NOMO-1 treated with DMSO at 0.1 percent for 48 hours (cell line): ENCODE measurements around the gene AKNA.

Source experiments
- DNase-seq: peaks from one replicate; lab custom pipeline; 2025; ENCODE audit not compliant: unreplicated experiment; lab: John Stamatoyannopoulos, UW

AKNA gene

DNA sequence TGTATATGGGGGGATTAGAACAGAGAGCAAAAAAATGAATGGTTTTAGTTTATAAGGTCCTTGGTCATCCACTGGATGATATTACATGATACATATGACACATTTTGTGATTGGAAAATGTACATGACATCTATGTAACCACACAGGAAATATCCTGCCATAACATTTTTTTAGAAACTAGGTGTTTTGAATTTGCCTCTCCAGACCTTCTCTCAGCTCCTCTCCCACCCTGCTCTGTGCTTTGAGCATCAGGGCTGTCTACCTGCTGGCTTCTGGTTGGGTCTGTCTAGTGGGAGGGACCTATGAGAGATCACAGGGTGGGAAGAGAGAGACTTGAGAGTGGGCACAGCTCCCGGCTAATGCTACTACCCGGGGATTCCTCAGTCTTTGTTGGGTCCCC is 24.4 kb downstream of the AKNA start:
- DNase-seq: no peak

DNA sequence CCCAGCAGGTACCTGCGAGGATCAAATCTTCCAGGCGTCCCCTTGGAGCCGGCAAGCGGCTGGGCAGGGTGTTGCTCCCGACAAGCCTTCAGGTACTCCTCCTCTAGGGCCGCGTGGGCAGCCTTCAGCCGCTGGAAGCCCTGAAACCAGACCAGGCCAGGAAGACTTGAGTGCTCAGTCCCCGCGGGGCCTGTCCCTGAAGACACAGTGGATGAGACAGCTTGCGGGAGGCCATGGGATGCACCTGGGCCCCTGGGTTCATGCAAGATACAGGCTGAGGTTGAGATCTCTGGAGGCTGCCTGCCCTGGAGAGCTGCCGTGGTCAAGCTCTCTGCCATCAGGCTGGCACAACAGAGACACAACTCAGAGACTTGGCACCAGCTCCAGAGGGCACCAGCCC is 25.4 kb downstream of the AKNA start:
- DNase-seq: no peak

- DNase-seq: no peak
These were observed 26.2 kb downstream of the AKNA start for GRCh38 chr9:114361542-114361941.

GRCh38 chr9:114359801-114360200 is 28.0 kb downstream of the AKNA start:
- DNase-seq: no peak

GRCh38 chr9:114357911-114358328 is 29.9 kb downstream of the AKNA start:
- DNase-seq: no peak

GRCh38 chr9:114357360-114357759 is 30.4 kb downstream of the AKNA start:
- no peak for DNase-seq

- DNase-seq: no peak
These were observed 31.0 kb downstream of the AKNA start for GRCh38 chr9:114356792-114357191.

GRCh38 chr9:114355821-114356220 is 32.0 kb downstream of the AKNA start:
- DNase-seq: no peak

GRCh38 chr9:114351932-114352331 is 35.9 kb downstream of the AKNA start:
- DNase-seq: no peak

- DNase-seq: no peak
These were observed 37.0 kb downstream of the AKNA start for GRCh38 chr9:114350636-114351401.

DNA sequence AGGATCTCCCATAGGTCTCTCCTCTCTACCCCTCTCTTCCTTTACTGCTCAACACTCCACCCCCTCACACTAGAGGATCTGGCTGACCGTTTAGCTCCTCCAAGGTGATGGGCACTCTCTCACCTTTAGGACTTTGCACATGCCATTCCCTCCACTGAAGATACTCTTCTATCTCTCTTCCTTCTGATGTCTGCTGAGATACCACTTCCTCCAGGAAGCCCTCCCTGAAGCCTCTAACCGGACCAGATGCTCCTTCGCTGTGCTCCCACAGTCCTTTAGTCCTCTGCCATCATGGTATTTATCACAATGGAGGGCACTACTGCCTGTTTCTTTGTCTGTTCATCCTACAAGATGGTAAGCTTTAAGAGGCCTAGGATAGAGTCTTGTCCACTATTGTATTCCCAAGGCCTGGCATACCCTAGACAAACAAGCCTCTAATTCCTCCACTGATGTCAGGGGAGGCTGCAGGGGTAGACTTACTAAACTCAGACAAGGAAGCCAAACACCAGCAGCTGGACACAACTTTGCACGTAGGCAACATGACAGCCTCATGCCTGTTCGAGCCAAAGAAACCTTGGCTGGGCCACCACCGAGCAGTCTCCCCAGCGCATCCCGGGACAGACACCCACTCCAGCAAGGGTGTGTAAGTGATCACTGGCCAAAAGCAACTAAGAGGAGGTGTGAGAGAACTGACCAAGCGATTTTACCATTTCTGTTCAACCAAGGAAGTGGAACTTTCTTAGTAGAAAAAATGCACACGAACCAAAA is 37.9 kb downstream of the AKNA start:
- no peak for DNase-seq

- peak; percentile 94 for DNase-seq
These were observed 38.8 kb downstream of the AKNA start for GRCh38 chr9:114348906-114349482.

DNA sequence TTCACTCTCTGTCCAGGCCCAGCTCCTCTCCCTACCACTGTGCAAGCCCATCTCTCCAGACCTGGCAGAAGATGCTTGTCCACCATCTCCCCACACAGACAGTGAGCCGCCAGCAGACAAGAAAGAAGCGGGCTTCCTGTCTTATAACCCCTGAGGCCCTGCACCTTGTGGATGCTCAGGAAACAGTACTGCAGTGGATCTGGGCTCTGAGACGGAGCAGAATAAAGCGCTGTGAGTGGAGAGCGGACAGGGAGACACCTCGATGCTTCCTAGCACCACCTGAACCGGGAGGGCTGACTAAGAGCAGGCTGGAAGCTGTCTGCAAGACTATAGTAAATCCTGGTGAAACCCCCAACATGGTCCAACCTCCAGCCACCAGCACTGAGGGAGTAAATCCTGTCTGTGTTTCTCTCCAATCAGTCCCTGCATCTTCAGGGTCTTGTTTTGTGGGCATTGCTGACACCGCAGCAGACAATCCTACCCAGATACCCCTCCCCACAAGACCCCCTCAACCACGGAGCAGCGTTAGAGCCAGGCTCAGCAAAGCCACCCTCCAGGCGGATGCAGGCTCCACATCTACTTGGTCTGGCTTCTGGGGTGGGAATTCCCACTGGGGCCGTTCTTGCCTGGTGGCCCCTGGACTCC is 39.4 kb downstream of the AKNA start:
- no peak for DNase-seq

DNA sequence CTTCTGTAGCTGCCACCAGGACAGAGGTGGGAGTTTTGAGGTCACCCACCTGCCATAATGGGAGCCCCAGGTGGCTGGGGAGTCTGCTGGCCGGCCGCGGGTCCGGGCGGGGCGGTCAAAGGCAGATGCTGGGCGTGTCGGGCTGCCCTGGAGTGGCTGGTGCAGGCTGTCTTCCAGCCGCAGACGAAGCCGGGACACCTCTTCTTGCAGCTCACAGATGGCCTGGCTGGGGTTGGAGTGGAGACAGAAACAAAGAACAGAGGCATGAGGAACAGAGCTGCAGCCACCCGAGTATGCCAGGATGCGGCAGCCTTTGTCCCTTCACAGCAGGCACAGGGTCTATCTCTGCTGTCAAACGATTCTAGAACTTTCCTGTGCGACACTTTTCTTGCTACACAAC is 40.1 kb downstream of the AKNA start:
- no peak for DNase-seq

DNA sequence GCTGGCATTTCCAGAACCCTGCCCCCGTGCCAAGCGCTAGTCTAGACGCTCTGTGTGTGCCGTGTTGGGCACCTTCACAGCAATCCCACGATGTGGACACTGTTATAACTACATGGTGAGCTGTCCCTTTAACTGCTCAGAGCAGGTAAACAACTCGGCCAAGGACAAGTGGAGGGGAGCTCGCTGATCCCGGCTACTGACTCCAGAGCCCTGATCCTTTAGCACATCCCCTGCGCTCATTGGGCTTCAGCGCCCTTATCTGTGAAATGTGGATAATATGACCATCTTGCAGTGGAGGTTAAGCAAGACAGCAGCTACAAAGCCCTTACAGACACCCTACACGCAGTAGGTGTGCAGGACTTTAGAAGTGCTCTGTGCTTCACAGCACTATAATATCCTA is 41.6 kb downstream of the AKNA start:
- DNase-seq: no peak

- no peak for DNase-seq
These were observed 42.2 kb downstream of the AKNA start for GRCh38 chr9:114345493-114346065.

- DNase-seq: no peak
These were observed 43.1 kb downstream of the AKNA start for GRCh38 chr9:114344692-114345091.

GRCh38 chr9:114344188-114344566 is 43.6 kb downstream of the AKNA start:
- DNase-seq: no peak

GRCh38 chr9:114343471-114344187 is 44.2 kb downstream of the AKNA start:
- DNase-seq: no peak

DNA sequence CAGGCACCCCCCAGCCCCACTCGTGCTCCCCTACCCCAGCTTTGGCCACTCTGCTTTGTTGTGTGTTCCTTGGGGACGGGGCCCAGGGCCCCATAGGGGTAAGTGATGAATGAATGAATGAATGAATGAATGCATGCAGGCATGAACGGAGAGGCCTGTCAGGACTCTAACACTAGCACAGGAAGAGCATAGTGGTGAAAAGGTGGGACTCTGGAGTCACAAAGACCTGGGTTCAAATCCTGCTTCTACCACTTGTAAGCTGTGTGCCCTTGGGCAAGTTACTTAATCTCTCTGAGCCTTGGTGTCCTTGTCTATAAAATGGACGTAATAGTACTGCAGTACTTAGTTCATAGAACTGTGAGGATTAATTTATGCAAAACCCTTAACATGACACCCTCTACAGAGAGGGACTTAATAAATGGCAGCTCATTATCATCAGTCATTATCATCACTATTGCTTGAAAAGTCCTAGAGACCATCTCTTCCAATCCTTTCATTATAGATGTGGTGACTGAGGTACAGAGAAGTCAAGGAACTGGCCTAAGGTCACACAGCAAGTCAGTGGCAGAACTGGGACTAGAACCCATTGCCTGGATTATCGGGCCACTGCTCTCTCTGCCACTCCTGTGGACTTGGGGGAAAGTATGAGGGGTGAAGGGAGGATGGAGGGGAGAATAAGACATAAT is 44.9 kb downstream of the AKNA start:
- DNase-seq: no peak
